T-cell (primary cell): ENCODE measurements around the gene PARP14. TPM values are rescaled to one million over a fixed set of nuclear protein-coding genes. Genes with fewer than 3 reads are reported as not detected.

Experiments used
- ATAC-seq, 4 experiments: fragments of 200-7000 bp in 3 of 4; fragments of 150-1000 bp in 1 of 4; cut with Tn5 transposase; replicated peaks in 1 of 4; 1 replicate in 3 of 4; 2 replicates in 1 of 4; pipeline ENCODE4 v1.10.0; 2021; ENCODE audit warnings: moderate library complexity in 3 of 4, mild to moderate bottlenecking in 2 of 4, moderate number of reproducible peaks in 1 of 4
- CTCF ChIA-PET, 2 donors: fragments of 300-600 bp; sonication (Branson Sonifier 250); formaldehyde crosslinking; loops; one replicate each; lab custom pipeline; 2022; ENCODE audit warnings: antibody characterized with exemption in 2 of 2; lab: Charles Lee
- POLR2A ChIA-PET, 2 donors: fragments of 300-600 bp; sonication (Branson Sonifier 250); formaldehyde crosslinking; loops; one replicate each; lab custom pipeline; 2022; ENCODE audit warnings: antibody characterized with exemption in 2 of 2; lab: Charles Lee
- DNase-seq, 35 experiments: peaks; one replicate each; pipeline versions ENCODE4 v3.0.0 to v3.0.0-alpha.2; 2013 to 2023
- H3K27ac ChIP-seq: one replicate; pipeline ENCODE4 v1.5.1; 2013; ENCODE audit warnings: low read length
- H3K27me3 ChIP-seq, 2 experiments: replicated peaks in 1 of 2; 1 replicate in 1 of 2; 2 replicates in 1 of 2; pipeline versions ENCODE4 v1.6.1 to v1.7.0; 2013; ENCODE audit warnings: low read length in 1 of 2, mixed read lengths in 1 of 2; ENCODE audit not compliant: control insufficient read depth in 2 of 2, insufficient read depth in 2 of 2; ENCODE audit errors: extremely low read depth in 1 of 2
- H3K36me3 ChIP-seq, 2 donors: 1 replicate in 1 of 2; 2 replicates in 1 of 2; pipeline versions ENCODE4 v1.6.1 to v1.7.0; 2013; ENCODE audit warnings: low read length in 1 of 2; ENCODE audit not compliant: control insufficient read depth in 2 of 2, insufficient read depth in 1 of 2; ENCODE audit errors: extremely low read depth in 1 of 2
- H3K4me1 ChIP-seq, 2 experiments: 1 replicate in 1 of 2; 2 replicates in 1 of 2; pipeline versions ENCODE4 v1.6.1 to v1.7.0; 2013; ENCODE audit warnings: low read length in 2 of 2, mixed read lengths in 1 of 2; ENCODE audit not compliant: insufficient read depth in 2 of 2, control insufficient read depth in 1 of 2; ENCODE audit errors: extremely low read depth in 1 of 2
- H3K4me3 ChIP-seq, 2 donors: 1 replicate in 1 of 2; 2 replicates in 1 of 2; pipeline versions ENCODE4 v1.5.1 to v1.7.0; 2013; ENCODE audit warnings: mild to moderate bottlenecking in 2 of 2, low read length in 1 of 2, moderate library complexity in 1 of 2; ENCODE audit not compliant: control insufficient read depth in 1 of 2; ENCODE audit errors: extremely low read depth in 1 of 2
- H3K9me3 ChIP-seq: 2 replicates; pipeline ENCODE4 v1.7.0; 2013
- H3K27ac Mint-ChIP-seq, 2 donors: one replicate each; pipeline ENCODE4 v1.8.0; 2020 to 2021; ENCODE audit warnings: mild to moderate bottlenecking in 2 of 2, mixed read lengths in 2 of 2
- H3K27me3 Mint-ChIP-seq, 2 donors: one replicate each; pipeline ENCODE4 v1.8.0; 2021 to 2022; ENCODE audit warnings: mixed read lengths in 2 of 2
- H3K36me3 Mint-ChIP-seq: one replicate; pipeline ENCODE4 v1.8.0; 2021; ENCODE audit warnings: mixed read lengths
- H3K4me1 Mint-ChIP-seq, 3 donors: one replicate each; pipeline ENCODE4 v1.8.0; 2020 to 2022; ENCODE audit warnings: mixed read lengths in 3 of 3, mild to moderate bottlenecking in 1 of 3
- H3K4me3 Mint-ChIP-seq, 3 donors: one replicate each; pipeline ENCODE4 v1.8.0; 2020 to 2022; ENCODE audit warnings: mild to moderate bottlenecking in 3 of 3, mixed read lengths in 3 of 3, moderate library complexity in 3 of 3
- H3K9me3 Mint-ChIP-seq, 3 donors: one replicate each; pipeline ENCODE4 v1.8.0; 2020 to 2022; ENCODE audit warnings: mixed read lengths in 3 of 3
- WGBS: methylation state at CpG from one replicate; pipeline ENCODE4 v1.1.5; 2013; ENCODE audit warnings: missing lambda C conversion rate; ENCODE audit not compliant: insufficient coverage; 5-methylcytosine and 5-hydroxymethylcytosine counted together
- total RNA-seq, 35 experiments: library from RNA in 6 of 35; stranded (reverse) in 6 of 35; fragments of 120-200 nt in 1 of 35; gene quantifications; one replicate each; pipeline versions ENCODE4 v1.2.1 to v1.2.4 and lab custom pipeline; 2013 to 2026

Gene PARP14
- total RNA-seq, 5 donors from 2014 or later (not counting 1 experiment from before 2014, with no cell fraction given): 46.9 to 70.2 (median 47.9) TPM

GRCh38 chr3:122676759-122677158, 3.9 kb upstream of the PARP14 start:
- Histone ChIP-seq H3K36me3 (no peaks in the 10 kb centered on the region), H3K9me3 (no peaks in the 10 kb centered on the region), H3K4me3 (no peak overlapping the region), H3K27me3 (no peaks in the 10 kb centered on the region), H3K27ac (no peak overlapping the region), H3K4me1 (peaks cover 11 to 21% of the 10 kb centered on the region in 2 experiments)
- ChIA-PET POLR2A (interaction anchor here in 1 of 2 donors (0.5 to 1.2 kb wide), 2 partner anchors 283 to 901 kb away, joined by 3 to 5 read pairs; no protein-coding TSS in a partner anchor), CTCF (interaction anchor here in 1 of 2 donors (1.0 to 1.3 kb wide), 4 partner anchors 111 to 292 kb away, joined by 3 to 6 read pairs (median 3); partner anchors contain the start of genes FAM162A and WDR5B)
- ATAC-seq (no peak), DNase-seq (no peak)
- Mint-ChIP-seq H3K4me1 (peaks cover 29 to 34% (median 31%) of the 10 kb centered on the region in 3 donors), H3K9me3 (no peaks in the 10 kb centered on the region), H3K27ac (no peak overlapping the region), H3K27me3 (no peaks in the 10 kb centered on the region), H3K4me3 (no peak overlapping the region), H3K36me3 (no peaks in the 10 kb centered on the region)
- WGBS: no CpG with 5 or more reads among the region's 2 CpGs

- Histone ChIP-seq H3K4me1 (peaks cover 12 to 25% of the 10 kb centered on the region in 2 experiments), H3K27me3 (no peaks in the 10 kb centered on the region), H3K36me3 (no peaks in the 10 kb centered on the region), H3K4me3 (no peak overlapping the region), H3K9me3 (no peaks in the 10 kb centered on the region), H3K27ac (no peak overlapping the region)
- POLR2A ChIA-PET: no interaction called here
- Mint-ChIP-seq H3K4me3 (no peak overlapping the region), H3K27ac (no peak overlapping the region), H3K36me3 (no peaks in the 10 kb centered on the region), H3K4me1 (peaks cover 34 to 38% (median 36%) of the 10 kb centered on the region in 3 donors), H3K9me3 (no peaks in the 10 kb centered on the region), H3K27me3 (no peaks in the 10 kb centered on the region)
- no CpG with 5 or more reads among the region's 1 CpG for WGBS
- DNase-seq (no peak), ATAC-seq (no peak)
- CTCF ChIA-PET: interaction anchor here in 1 of 2 donors (0.5 to 5.2 kb wide), 4 partner anchors 115 to 358 kb away, joined by 3 to 112 read pairs (median 6); partner anchors contain the start of genes DTX3L, PARP9 and WDR5B
These were observed 3.4 kb upstream of the PARP14 start for GRCh38 chr3:122677216-122677615.

- Mint-ChIP-seq H3K4me1 (peaks cover 47 to 51% (median 49%) of the 10 kb centered on the region in 3 donors), H3K27me3 (no peaks in the 10 kb centered on the region), H3K9me3 (no peaks in the 10 kb centered on the region), H3K4me3 (peak overlapping the region in 1 of 3 donors; percentile 97), H3K36me3 (no peaks in the 10 kb centered on the region), H3K27ac (peak overlapping the region; percentile 45 to 100)
- ChIA-PET CTCF (interaction anchor here (0.5 to 5.2 kb wide), 26 partner anchors 8 to 577 kb away, joined by 3 to 112 read pairs (median 4); partner anchors contain the start of genes DTX3L (in 1 of the 2), FAM162A (in 1 of the 2) and PARP9 (in 1 of the 2)), POLR2A (interaction anchor here (0.6 to 1.2 kb wide), 3 partner anchors 119 to 520 kb away, joined by 4 to 6 read pairs (median 5); no protein-coding TSS in a partner anchor)
- no peaks in the 10 kb centered on the region for H3K27me3 ChIP-seq
- peaks cover 12 to 35% of the 10 kb centered on the region in 2 experiments for H3K4me1 ChIP-seq
- H3K36me3 ChIP-seq: no peaks in the 10 kb centered on the region
- WGBS: 65% methylated on average over 2 of the region's 5 CpGs
- ATAC-seq (no peak), DNase-seq (no peak)
- H3K9me3 ChIP-seq: no peaks in the 10 kb centered on the region
- no peak overlapping the region for H3K4me3 ChIP-seq
- H3K27ac ChIP-seq: peak overlapping the region; percentile 96
These were observed 2.1 kb upstream of the PARP14 start for GRCh38 chr3:122678506-122678905.

GRCh38 chr3:122679085-122679881, 1.4 kb upstream of the PARP14 start:
- no peaks in the 10 kb centered on the region for H3K27me3 Mint-ChIP-seq
- POLR2A ChIA-PET: interaction anchor here (0.6 to 1.2 kb wide), 4 partner anchors 9 to 180 kb away, joined by 3 to 5 read pairs (median 4); no protein-coding TSS in a partner anchor
- H3K27ac Mint-ChIP-seq: peak overlapping the region; percentile 99 to 100
- peaks cover 2% of the 10 kb centered on the region for H3K36me3 Mint-ChIP-seq
- DNase-seq (peak; percentile 64 to 93 (median 78)), ATAC-seq (peak; percentile 63 to 71 (median 67))
- H3K9me3 Mint-ChIP-seq: no peaks in the 10 kb centered on the region
- peak overlapping the region; percentile 93 to 97 (median 94) for H3K4me3 Mint-ChIP-seq
- H3K4me1 ChIP-seq: peaks cover 12 to 35% of the 10 kb centered on the region in 2 experiments
- CTCF ChIA-PET: interaction anchor here (0.5 to 5.2 kb wide), 38 partner anchors 8 to 1133 kb away, joined by 3 to 112 read pairs (median 4); partner anchors contain the start of genes DTX3L (in 1 of the 2), FAM162A (in 1 of the 2), HSPBAP1 (in 1 of the 2) and PARP9 (in 1 of the 2)
- H3K4me1 Mint-ChIP-seq: peaks cover 55 to 56% (median 56%) of the 10 kb centered on the region in 3 donors
- H3K36me3 ChIP-seq: no peaks in the 10 kb centered on the region
- no peaks in the 10 kb centered on the region for H3K27me3 ChIP-seq
- H3K27ac ChIP-seq: peak overlapping the region; percentile 96
- H3K9me3 ChIP-seq: no peaks in the 10 kb centered on the region
- H3K4me3 ChIP-seq: peak overlapping the region in 1 of 2 donors; percentile 96
- 14% methylated on average over 15 of the region's 16 CpGs for WGBS

- no peaks in the 10 kb centered on the region for H3K9me3 Mint-ChIP-seq
- POLR2A ChIA-PET: interaction anchor here in 1 of 2 donors (0.7 kb wide), 1 partner anchor 75 kb away, joined by 5 read pairs; no protein-coding TSS in a partner anchor
- H3K36me3 Mint-ChIP-seq: peaks cover 5% of the 10 kb centered on the region
- WGBS: 47% methylated on average over 7 of the region's 10 CpGs
- peak overlapping the region; percentile 96 for H3K27ac ChIP-seq
- H3K27ac Mint-ChIP-seq: peak overlapping the region; percentile 99 to 100
- ATAC-seq (peak in 3 of 4 experiments; percentile 4 to 5 (median 4)), DNase-seq (peak in 3 of 35 experiments; percentile 3 to 9 (median 7))
- H3K4me3 Mint-ChIP-seq: peak overlapping the region; percentile 93 to 97 (median 94)
- H3K27me3 Mint-ChIP-seq: no peaks in the 10 kb centered on the region
- H3K27me3 ChIP-seq: no peaks in the 10 kb centered on the region
- peaks cover 12 to 35% of the 10 kb centered on the region in 2 experiments for H3K4me1 ChIP-seq
- H3K36me3 ChIP-seq: no peaks in the 10 kb centered on the region
- H3K9me3 ChIP-seq: no peaks in the 10 kb centered on the region
- peak overlapping the region; percentile 89 to 96 for H3K4me3 ChIP-seq
- peaks cover 62 to 63% (median 63%) of the 10 kb centered on the region in 3 donors for H3K4me1 Mint-ChIP-seq
- CTCF ChIA-PET: interaction anchor here (0.6 to 5.2 kb wide), 25 partner anchors 15 to 1134 kb away, joined by 3 to 112 read pairs (median 5); partner anchors contain the start of genes DTX3L (in 1 of the 2), FAM162A (in 1 of the 2), HSPBAP1 (in 1 of the 2) and PARP9 (in 1 of the 2)
These were observed 661 bp upstream of the PARP14 start for GRCh38 chr3:122679882-122680474.
